HCT116 (cell line): ENCODE results near the gene METTL1. TPM values are rescaled to one million over a fixed set of nuclear protein-coding genes. Genes with fewer than 3 reads are reported as not detected.

ENCODE experiments used
- ATAC-seq: fragments of 200-7000 bp; cut with Tn5 transposase; 2 replicates; pipeline ENCODE4 v1.9.1; 2020; ENCODE audit warnings: mild to moderate bottlenecking, moderate library complexity
- BruUV-seq: library from RNA; stranded (reverse); fragments of 400-500 nt; replicated peaks from 2 replicates; lab custom pipeline; 2021; lab: Mats Ljungman, UMichigan
- CTCF ChIA-PET: fragments of 300-600 bp; sonication (Branson Sonifier 250); formaldehyde crosslinking; loops from one replicate; lab custom pipeline; 2021; ENCODE audit warnings: antibody characterized with exemption; lab: Charles Lee
- POLR2A ChIA-PET: fragments of 300-600, 350-600 bp; sonication (Branson Sonifier 250); formaldehyde crosslinking; loops from one replicate; lab custom pipeline; 2021; ENCODE audit warnings: antibody characterized with exemption; lab: Charles Lee
- RAD21 ChIA-PET, 2 experiments: fragments of 300-600 bp; sonication (Branson Sonifier 250); formaldehyde crosslinking; loops; one replicate each; lab custom pipeline; 2023; ENCODE audit warnings: low total read pairs in 2 of 2; ENCODE audit not compliant: uncharacterized antibody in 2 of 2, unreplicated experiment in 2 of 2, low non-redundant PET in 1 of 2; lab: Charles Lee
- DNase-seq: peaks from one replicate; pipeline ENCODE4 v3.0.0-alpha.2; 2010; ENCODE audit warnings: low read depth, low spot score
- H2AFZ ChIP-seq: fragments of 200-600 bp; shearing (Covaris generic), sonication (generic); 2 replicates; pipeline ENCODE4 v1.6.1; 2017; ENCODE audit warnings: low read depth, mixed run types, mixed read lengths, antibody characterized with exemption, low read length; ENCODE audit not compliant: poor library complexity, severe bottlenecking
- H3K27ac ChIP-seq: 2 replicates; pipeline ENCODE4 v1.5.1; 2012; ENCODE audit warnings: low read depth, low read length
- H3K27me3 ChIP-seq: fragments of 200-600 bp; sonication (generic); 2 replicates; pipeline ENCODE4 v1.6.1; 2016; ENCODE audit warnings: mixed run types, low read length, mixed read lengths; ENCODE audit not compliant: insufficient read depth
- H3K36me3 ChIP-seq, 2 experiments: fragments of 200-500 bp in 1 of 2; fragments of 200-600 bp in 1 of 2; sonication (Bioruptor generic) in 1 of 2; sonication (generic) in 1 of 2; 2 replicates each; pipeline versions ENCODE4 v1.5.1 to v1.6.1; 2014 to 2016; ENCODE audit warnings: low read length in 2 of 2, inconsistent platforms in 1 of 2, mixed read lengths in 1 of 2, mixed run types in 1 of 2; ENCODE audit not compliant: insufficient read depth in 2 of 2, control insufficient read depth in 1 of 2
- H3K4me1 ChIP-seq, 2 experiments: fragments of 200-600 bp in 1 of 2; sonication (generic) in 1 of 2; 2 replicates each; pipeline versions ENCODE4 v1.5.1 to v1.6.1; 2012 to 2017; ENCODE audit warnings: low read length in 2 of 2, inconsistent platforms in 1 of 2, mild to moderate bottlenecking in 1 of 2, mixed read lengths in 1 of 2, mixed run types in 1 of 2, moderate library complexity in 1 of 2; ENCODE audit not compliant: insufficient read depth in 2 of 2, control insufficient read depth in 1 of 2
- H3K4me2 ChIP-seq: fragments of 200-600 bp; sonication (generic); 2 replicates; pipeline ENCODE4 v1.6.1; 2017; ENCODE audit warnings: mixed run types, low read length, mixed read lengths
- H3K4me3 ChIP-seq, 2 experiments: fragments of 200-600 bp in 1 of 2; sonication (generic) in 1 of 2; replicated peaks in 1 of 2; 2 replicates each; pipeline ENCODE4 v1.5.1; 2011 to 2016; ENCODE audit warnings: low read length in 2 of 2, control low read depth in 1 of 2, low read depth in 1 of 2, mild to moderate bottlenecking in 1 of 2, mixed read lengths in 1 of 2, mixed run types in 1 of 2
- H3K79me2 ChIP-seq: fragments of 200-600 bp; sonication (generic); 2 replicates; pipeline ENCODE4 v1.6.1; 2017; ENCODE audit warnings: mild to moderate bottlenecking, mixed run types, low read length, moderate library complexity, mixed read lengths; ENCODE audit not compliant: insufficient read depth
- H3K9ac ChIP-seq: fragments of 200-600 bp; sonication (generic); 2 replicates; pipeline ENCODE4 v1.6.1; 2016; ENCODE audit warnings: low read length, mixed read lengths
- H3K9me2 ChIP-seq: fragments of 200-600 bp; sonication (generic), shearing (Covaris generic); 2 replicates; pipeline ENCODE4 v1.6.1; 2017; ENCODE audit warnings: mixed run types, mild to moderate bottlenecking, moderate library complexity; ENCODE audit not compliant: insufficient read depth
- H3K9me3 ChIP-seq, 2 experiments: fragments of 200-500 bp in 1 of 2; fragments of 200-600 bp in 1 of 2; sonication (Bioruptor generic) in 1 of 2; sonication (generic) in 1 of 2; 2 replicates each; pipeline ENCODE4 v1.6.1; 2014 to 2017; ENCODE audit warnings: low read length in 2 of 2, mixed read lengths in 2 of 2, inconsistent platforms in 1 of 2, low read depth in 1 of 2, mild to moderate bottlenecking in 1 of 2, mixed run types in 1 of 2, moderate library complexity in 1 of 2; ENCODE audit not compliant: control insufficient read depth in 1 of 2, insufficient read depth in 1 of 2
- H4K20me1 ChIP-seq: fragments of 200-600 bp; sonication (generic), shearing (Covaris generic); 2 replicates; pipeline ENCODE4 v1.6.1; 2017; ENCODE audit warnings: mixed run types, mild to moderate bottlenecking, moderate library complexity; ENCODE audit not compliant: insufficient read depth
- CBX3 ChIP-seq: IDR thresholded peaks from 2 replicates; pipeline ENCODE4 v1.6.1; 2012; ENCODE audit warnings: low read depth
- EGR1 ChIP-seq: IDR thresholded peaks from 2 replicates; pipeline ENCODE4 v1.6.1; 2012; ENCODE audit warnings: low read depth
- ELF1 ChIP-seq: IDR thresholded peaks from 2 replicates; pipeline ENCODE4 v1.6.1; 2012; ENCODE audit warnings: low read depth, borderline replicate concordance
- EZH2phosphoT487 ChIP-seq: fragments of 200-600 bp; IDR thresholded peaks from 2 replicates; pipeline ENCODE4 v1.6.1; 2018; ENCODE audit warnings: antibody characterized with exemption, borderline replicate concordance
- JUND ChIP-seq: IDR thresholded peaks from 2 replicates; pipeline ENCODE4 v1.6.1; 2012
- POLR2A ChIP-seq: IDR thresholded peaks from 2 replicates; pipeline ENCODE4 v1.7.0; 2011; ENCODE audit warnings: borderline replicate concordance; ENCODE audit not compliant: insufficient read depth, insufficient read length; ENCODE audit errors: extremely low read depth
- RAD21 ChIP-seq: IDR thresholded peaks from 2 replicates; pipeline ENCODE4 v1.6.1; 2012; ENCODE audit warnings: low read depth, mild to moderate bottlenecking
- SIN3A ChIP-seq: IDR thresholded peaks from 2 replicates; pipeline ENCODE4 v1.6.1; 2012; ENCODE audit warnings: low read depth
- SRF ChIP-seq: IDR thresholded peaks from 2 replicates; pipeline ENCODE4 v1.6.1; 2012; ENCODE audit warnings: low read depth
- ZFX ChIP-seq: fragments of 450-650 bp; IDR thresholded peaks from 2 replicates; pipeline ENCODE4 v1.6.1; 2017
- ZNF274 ChIP-seq: fragments of 200-500 bp; sonication (Bioruptor generic); IDR thresholded peaks from 2 replicates; pipeline ENCODE4 v1.6.1; 2014; ENCODE audit warnings: mild to moderate bottlenecking, low read depth, low read length, inconsistent platforms
- intact Hi-C: fragments of 100-400 bp; cut with micrococcal nuclease; formaldehyde crosslinking; loops from 2 replicates; pipeline ENCODE4 v1.10.0; 2022
- total RNA-seq: library from RNA; stranded (reverse); gene quantifications from one replicate; pipeline ENCODE4 v1.2.1, GENCODE V29; 2021; ENCODE audit not compliant: unreplicated experiment
- TF ChIP-seq, protein P1 (sequence below): IDR thresholded peaks from 2 replicates; pipeline ENCODE4 v1.6.1; 2012
- TF ChIP-seq, protein P2 (sequence below): IDR thresholded peaks from 2 replicates; pipeline ENCODE4 v1.6.1; 2011; ENCODE audit warnings: mild to moderate bottlenecking, low read length, moderate library complexity; ENCODE audit not compliant: insufficient replicate concordance; ENCODE audit errors: extremely low read depth
- TF ChIP-seq, protein P3 (sequence below): IDR thresholded peaks from 2 replicates; pipeline ENCODE4 v1.6.1; 2012; ENCODE audit warnings: low read depth

Gene METTL1
- total RNA-seq, 1 experiment from 2014 or later, result 56.6 TPM

DNA sequence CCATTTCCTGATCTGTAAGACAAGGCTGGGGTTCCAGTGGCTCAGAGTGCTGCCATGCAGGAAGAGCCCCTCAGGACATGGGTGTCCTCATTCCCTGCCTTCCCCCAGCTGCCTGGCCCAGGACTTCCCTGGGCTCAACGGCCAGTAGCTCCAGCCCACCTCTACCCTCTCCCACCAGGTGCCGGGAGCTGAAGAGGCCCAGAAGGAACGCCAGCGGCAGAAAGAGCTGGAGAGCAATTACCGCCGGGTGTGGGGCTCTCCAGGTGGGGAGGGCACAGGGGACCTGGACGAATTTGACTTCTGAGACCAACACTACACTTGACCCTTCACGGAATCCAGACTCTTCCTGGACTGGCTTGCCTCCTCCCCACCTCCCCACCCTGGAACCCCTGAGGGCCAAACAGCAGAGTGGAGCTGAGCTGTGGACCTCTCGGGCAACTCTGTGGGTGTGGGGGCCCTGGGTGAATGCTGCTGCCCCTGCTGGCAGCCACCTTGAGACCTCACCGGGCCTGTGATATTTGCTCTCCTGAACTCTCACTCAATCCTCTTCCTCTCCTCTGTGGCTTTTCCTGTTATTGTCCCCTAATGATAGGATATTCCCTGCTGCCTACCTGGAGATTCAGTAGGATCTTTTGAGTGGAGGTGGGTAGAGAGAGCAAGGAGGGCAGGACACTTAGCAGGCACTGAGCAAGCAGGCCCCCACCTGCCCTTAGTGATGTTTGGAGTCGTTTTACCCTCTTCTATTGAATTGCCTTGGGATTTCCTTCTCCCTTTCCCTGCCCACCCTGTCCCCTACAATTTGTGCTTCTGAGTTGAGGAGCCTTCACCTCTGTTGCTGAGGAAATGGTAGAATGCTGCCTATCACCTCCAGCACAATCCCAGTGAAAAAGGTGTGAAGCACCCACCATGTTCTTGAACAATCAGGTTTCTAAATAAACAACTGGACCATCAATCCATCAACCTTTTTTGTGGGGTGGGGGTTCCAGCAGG, 51.0 kb downstream of the METTL1 start:
- no peaks in the 10 kb centered on the region for H3K9me3 ChIP-seq
- CTCF ChIA-PET, result interaction anchor here (1.1 kb wide), 1 partner anchor 8 kb away, joined by 3 read pairs; no protein-coding TSS in a partner anchor
- no peak for TF ChIP-seq ZFX
- no peak for TF ChIP-seq ZNF274
- TF ChIP-seq POLR2A, result no peak
- TF ChIP-seq SIN3A, result no peak
- TF ChIP-seq EGR1, result no peak
- TF ChIP-seq, protein P1, sequence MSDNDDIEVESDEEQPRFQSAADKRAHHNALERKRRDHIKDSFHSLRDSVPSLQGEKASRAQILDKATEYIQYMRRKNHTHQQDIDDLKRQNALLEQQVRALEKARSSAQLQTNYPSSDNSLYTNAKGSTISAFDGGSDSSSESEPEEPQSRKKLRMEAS, result no peak
- TF ChIP-seq CBX3, result no peak
- no peak for TF ChIP-seq RAD21
- TF ChIP-seq, protein P2, sequence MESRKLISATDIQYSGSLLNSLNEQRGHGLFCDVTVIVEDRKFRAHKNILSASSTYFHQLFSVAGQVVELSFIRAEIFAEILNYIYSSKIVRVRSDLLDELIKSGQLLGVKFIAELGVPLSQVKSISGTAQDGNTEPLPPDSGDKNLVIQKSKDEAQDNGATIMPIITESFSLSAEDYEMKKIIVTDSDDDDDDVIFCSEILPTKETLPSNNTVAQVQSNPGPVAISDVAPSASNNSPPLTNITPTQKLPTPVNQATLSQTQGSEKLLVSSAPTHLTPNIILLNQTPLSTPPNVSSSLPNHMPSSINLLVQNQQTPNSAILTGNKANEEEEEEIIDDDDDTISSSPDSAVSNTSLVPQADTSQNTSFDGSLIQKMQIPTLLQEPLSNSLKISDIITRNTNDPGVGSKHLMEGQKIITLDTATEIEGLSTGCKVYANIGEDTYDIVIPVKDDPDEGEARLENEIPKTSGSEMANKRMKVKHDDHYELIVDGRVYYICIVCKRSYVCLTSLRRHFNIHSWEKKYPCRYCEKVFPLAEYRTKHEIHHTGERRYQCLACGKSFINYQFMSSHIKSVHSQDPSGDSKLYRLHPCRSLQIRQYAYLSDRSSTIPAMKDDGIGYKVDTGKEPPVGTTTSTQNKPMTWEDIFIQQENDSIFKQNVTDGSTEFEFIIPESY, result no peak
- TF ChIP-seq EZH2phosphoT487, result no peak
- TF ChIP-seq ELF1, result no peak
- no peak for TF ChIP-seq SRF
- TF ChIP-seq, protein P3, sequence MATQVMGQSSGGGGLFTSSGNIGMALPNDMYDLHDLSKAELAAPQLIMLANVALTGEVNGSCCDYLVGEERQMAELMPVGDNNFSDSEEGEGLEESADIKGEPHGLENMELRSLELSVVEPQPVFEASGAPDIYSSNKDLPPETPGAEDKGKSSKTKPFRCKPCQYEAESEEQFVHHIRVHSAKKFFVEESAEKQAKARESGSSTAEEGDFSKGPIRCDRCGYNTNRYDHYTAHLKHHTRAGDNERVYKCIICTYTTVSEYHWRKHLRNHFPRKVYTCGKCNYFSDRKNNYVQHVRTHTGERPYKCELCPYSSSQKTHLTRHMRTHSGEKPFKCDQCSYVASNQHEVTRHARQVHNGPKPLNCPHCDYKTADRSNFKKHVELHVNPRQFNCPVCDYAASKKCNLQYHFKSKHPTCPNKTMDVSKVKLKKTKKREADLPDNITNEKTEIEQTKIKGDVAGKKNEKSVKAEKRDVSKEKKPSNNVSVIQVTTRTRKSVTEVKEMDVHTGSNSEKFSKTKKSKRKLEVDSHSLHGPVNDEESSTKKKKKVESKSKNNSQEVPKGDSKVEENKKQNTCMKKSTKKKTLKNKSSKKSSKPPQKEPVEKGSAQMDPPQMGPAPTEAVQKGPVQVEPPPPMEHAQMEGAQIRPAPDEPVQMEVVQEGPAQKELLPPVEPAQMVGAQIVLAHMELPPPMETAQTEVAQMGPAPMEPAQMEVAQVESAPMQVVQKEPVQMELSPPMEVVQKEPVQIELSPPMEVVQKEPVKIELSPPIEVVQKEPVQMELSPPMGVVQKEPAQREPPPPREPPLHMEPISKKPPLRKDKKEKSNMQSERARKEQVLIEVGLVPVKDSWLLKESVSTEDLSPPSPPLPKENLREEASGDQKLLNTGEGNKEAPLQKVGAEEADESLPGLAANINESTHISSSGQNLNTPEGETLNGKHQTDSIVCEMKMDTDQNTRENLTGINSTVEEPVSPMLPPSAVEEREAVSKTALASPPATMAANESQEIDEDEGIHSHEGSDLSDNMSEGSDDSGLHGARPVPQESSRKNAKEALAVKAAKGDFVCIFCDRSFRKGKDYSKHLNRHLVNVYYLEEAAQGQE, result no peak
- TF ChIP-seq JUND, result no peak
- no peaks in the 10 kb centered on the region for H4K20me1 ChIP-seq
- peaks cover 2 to 3% of the 10 kb centered on the region in 2 experiments; a peak in 2 of 4 replicates for H3K4me1 ChIP-seq
- no peaks in the 10 kb centered on the region for H3K9me2 ChIP-seq
- RAD21 ChIA-PET, result no interaction called here
- no peaks in the 10 kb centered on the region for H3K27me3 ChIP-seq
- no peak overlapping the region for H3K4me3 ChIP-seq
- H2AFZ ChIP-seq, result no peak overlapping the region
- no peak overlapping the region for H3K9ac ChIP-seq
- no peaks in the 10 kb centered on the region for H3K79me2 ChIP-seq
- DNase-seq, result no peak
- POLR2A ChIA-PET, result no interaction called here
- BruUV-seq, result TSS peak; percentile 77
- ATAC-seq, result no peak
- H3K36me3 ChIP-seq, result peaks cover 3 to 15% of the 10 kb centered on the region in 2 experiments; a peak in 3 of 4 replicates
- intact Hi-C loops, result no loop called here
- H3K4me2 ChIP-seq, result no peak overlapping the region
- H3K27ac ChIP-seq, result no peak overlapping the region
